Cardiac muscle cell (in vitro differentiated cells and primary cell): ENCODE measurements around the gene BCAS3. TPM values are rescaled to one million over a fixed set of nuclear protein-coding genes. Genes with fewer than 3 reads are reported as not detected.
"Not testable (repeated sequence)": the region's sequence is repeated elsewhere in the genome, so short reads cannot be mapped to it uniquely, and the experiment has no call there.

Experiments
- DNase-seq, 2 donors: peaks; one replicate each; pipeline versions ENCODE4 v3.0.0 to v3.0.0-alpha.2; 2010 to 2017; ENCODE audit warnings: low read depth in 1 of 2, low spot score in 1 of 2
- H3K27ac ChIP-seq: fragments of 200-600 bp; sonication (generic); 2 replicates; pipeline ENCODE4 v1.5.1; 2016
- H3K27me3 ChIP-seq: fragments of 200-600 bp; sonication (generic); 2 replicates; pipeline ENCODE4 v1.6.0; 2016; ENCODE audit warnings: control low read depth
- H3K36me3 ChIP-seq: fragments of 200-600 bp; sonication (generic); 2 replicates; pipeline ENCODE4 v1.5.1; 2016; ENCODE audit warnings: control low read depth
- H3K4me1 ChIP-seq: fragments of 200-600 bp; sonication (generic); 2 replicates; pipeline ENCODE4 v1.8.1; 2017; ENCODE audit warnings: low read depth, mild to moderate bottlenecking, mixed run types
- H3K4me3 ChIP-seq: fragments of 200-600 bp; sonication (generic); 2 replicates; pipeline ENCODE4 v1.5.1; 2016; ENCODE audit warnings: mild to moderate bottlenecking
- H3K9me3 ChIP-seq: fragments of 200-600 bp; sonication (generic); 2 replicates; pipeline ENCODE4 v1.5.1; 2017; ENCODE audit warnings: low read depth, mild to moderate bottlenecking, control low read depth
- polyA plus RNA-seq: library from polyadenylated mRNA; unstranded; fragments of >200 nt; fragmentation: Nextera tagmentation; extraction: Ambion mirVana; gene quantifications from 2 replicates; pipeline ENCODE4 v1.2.1, GENCODE V29; 2016
- total RNA-seq: library from RNA; depleted of rRNA; stranded (reverse); fragments of >200 nt; gene quantifications from 2 replicates; pipeline ENCODE4 v1.2.3, GENCODE V29; 2016
- TF ChIP-seq, protein P1 (sequence below): IDR thresholded peaks from 2 replicates; pipeline ENCODE4 v1.5.1; 2012; ENCODE audit warnings: low read depth, mild to moderate bottlenecking, low read length

The BCAS3 gene
- total and polyA plus RNA-seq, 2 experiments from 2014 or later, result 36.5 to 39.6 TPM

DNA sequence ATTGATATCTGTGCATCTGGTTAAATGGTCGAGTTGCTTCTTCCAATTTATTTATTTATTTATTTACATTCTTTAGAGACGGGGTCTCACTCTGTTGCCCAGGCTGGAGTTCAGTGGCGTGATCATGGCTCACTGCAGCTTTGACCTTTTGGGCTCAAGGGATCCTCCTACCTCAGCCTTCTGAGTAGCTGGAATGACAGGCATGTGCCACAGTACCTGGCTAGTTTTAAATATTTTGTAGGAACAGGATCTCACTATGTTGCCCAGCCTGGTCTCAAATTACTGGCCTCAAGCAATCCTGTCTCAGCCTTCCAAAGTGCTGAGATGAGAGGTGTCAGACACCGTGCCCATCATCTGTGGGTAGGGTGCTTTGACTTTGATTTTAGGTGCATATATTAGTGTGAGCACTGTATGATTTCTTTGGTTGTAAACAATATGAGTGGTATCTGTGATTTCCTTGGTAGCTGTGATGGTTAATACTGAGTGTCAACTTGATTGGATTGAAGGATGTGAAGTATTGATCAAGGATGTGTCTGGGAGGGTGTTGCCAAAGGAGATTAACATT lies 90.2 kb downstream of the BCAS3 start:
- no peaks in the 10 kb centered on the region for H3K4me1 ChIP-seq
- no peaks in the 10 kb centered on the region for H3K27me3 ChIP-seq
- no peak overlapping the region for H3K4me3 ChIP-seq
- TF ChIP-seq, protein P1, sequence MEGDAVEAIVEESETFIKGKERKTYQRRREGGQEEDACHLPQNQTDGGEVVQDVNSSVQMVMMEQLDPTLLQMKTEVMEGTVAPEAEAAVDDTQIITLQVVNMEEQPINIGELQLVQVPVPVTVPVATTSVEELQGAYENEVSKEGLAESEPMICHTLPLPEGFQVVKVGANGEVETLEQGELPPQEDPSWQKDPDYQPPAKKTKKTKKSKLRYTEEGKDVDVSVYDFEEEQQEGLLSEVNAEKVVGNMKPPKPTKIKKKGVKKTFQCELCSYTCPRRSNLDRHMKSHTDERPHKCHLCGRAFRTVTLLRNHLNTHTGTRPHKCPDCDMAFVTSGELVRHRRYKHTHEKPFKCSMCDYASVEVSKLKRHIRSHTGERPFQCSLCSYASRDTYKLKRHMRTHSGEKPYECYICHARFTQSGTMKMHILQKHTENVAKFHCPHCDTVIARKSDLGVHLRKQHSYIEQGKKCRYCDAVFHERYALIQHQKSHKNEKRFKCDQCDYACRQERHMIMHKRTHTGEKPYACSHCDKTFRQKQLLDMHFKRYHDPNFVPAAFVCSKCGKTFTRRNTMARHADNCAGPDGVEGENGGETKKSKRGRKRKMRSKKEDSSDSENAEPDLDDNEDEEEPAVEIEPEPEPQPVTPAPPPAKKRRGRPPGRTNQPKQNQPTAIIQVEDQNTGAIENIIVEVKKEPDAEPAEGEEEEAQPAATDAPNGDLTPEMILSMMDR, result no peak
- H3K27ac ChIP-seq, result no peak overlapping the region
- no peaks in the 10 kb centered on the region for H3K9me3 ChIP-seq
- DNase-seq, result no peak
- no peaks in the 10 kb centered on the region for H3K36me3 ChIP-seq

DNA sequence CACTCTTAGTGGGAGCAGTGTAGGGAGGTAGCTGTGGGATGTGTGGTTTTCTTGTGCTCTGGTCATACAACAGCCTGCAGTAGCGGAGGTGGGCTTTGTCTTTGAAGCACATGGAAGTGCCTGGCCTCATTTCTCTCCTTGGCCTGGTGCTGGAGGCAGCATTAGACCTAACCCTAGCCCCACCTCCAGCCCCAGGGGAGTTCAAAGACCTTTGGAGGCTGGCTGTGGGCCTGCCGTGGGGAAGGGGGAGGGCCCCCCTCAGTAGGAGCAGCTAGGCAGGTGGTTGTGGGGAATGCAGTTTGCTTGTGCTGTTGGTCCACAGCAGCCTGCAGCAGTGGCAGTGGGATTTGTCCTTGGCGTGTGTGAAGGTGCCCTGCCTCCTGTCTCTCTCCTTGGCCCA lies 91.7 kb downstream of the BCAS3 start:
- TF ChIP-seq, protein P1, result no peak
- no peaks in the 10 kb centered on the region for H3K9me3 ChIP-seq
- no peaks in the 10 kb centered on the region for H3K4me1 ChIP-seq

DNA sequence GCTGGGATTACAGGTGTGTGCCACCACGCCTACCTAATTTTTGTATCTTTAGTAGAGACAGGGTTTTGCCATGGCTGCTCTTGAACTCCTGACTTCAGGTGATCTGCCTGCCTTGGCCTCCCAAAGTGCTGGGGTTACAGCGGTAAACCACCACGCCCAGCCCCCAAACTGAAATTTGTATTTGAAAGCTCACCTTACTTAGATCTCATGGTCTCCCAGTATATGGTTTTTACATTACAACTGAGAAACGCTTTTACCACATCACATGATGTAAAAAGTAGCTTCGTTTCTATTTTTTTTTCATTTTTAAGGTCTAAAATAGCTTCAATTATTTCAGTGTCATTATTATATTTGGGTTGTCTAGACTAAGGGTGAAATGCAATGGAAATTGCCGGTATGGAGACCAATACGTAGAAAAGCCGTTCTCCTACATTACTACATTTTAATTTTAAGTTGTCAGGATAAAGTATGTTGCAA lies 93.3 kb downstream of the BCAS3 start:
- H3K4me1 ChIP-seq, result no peaks in the 10 kb centered on the region
- H3K4me3 ChIP-seq, result no peak overlapping the region
- no peaks in the 10 kb centered on the region for H3K36me3 ChIP-seq
- no peaks in the 10 kb centered on the region for H3K9me3 ChIP-seq
- no peak for DNase-seq
- no peak overlapping the region for H3K27ac ChIP-seq
- no peaks in the 10 kb centered on the region for H3K27me3 ChIP-seq
- TF ChIP-seq, protein P1, result no peak

More for the DNA sequence above, 91.7 kb downstream of the BCAS3 start:
- Histone ChIP-seq H3K4me3 (no peak overlapping the region), H3K36me3 (no peaks in the 10 kb centered on the region), H3K27me3 (no peaks in the 10 kb centered on the region), H3K27ac (no peak overlapping the region)
- no peak for DNase-seq

DNA sequence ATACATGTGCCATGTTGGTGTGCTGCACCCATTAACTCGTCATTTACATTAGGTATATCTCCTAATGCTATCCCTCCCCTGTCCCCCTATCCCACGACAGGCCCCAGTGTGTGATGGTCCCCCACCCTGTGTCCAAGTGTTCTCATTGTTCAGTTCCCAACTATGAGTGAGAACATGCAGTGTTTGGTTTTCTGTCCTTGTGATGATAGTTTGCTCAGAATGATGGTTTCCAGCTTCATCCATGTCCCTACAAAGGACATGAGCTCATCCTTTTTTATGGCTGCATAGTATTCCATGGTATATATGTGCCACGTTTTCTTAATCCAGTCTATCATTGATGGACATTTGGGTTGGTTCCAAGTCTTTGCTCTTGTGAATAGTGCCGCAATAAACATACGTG lies 94.0 kb downstream of the BCAS3 start:
- H3K27me3 ChIP-seq, H3K9me3 ChIP-seq, DNase-seq, H3K4me1 ChIP-seq, H3K27ac ChIP-seq, H3K36me3 ChIP-seq, H3K4me3 ChIP-seq: not testable (repeated sequence)

DNA sequence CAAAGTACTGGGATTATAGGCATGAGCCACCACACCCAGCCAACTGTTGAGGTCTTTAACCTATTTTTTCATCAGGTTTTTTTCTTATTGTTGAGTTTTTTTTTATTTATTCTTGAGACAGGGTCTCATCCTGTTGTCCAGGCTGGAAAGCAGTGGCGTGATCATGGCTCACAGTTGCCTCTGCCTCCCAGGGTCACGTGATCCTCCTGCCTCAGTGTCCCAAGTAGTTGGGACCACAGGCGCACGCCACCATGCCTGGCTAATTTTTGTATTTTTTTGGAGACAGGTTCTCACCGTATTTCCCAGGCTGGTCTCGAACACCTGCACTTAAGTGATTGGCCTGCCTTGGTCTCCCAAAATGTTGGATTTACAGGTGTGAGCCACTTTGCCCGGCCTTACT lies 95.9 kb downstream of the BCAS3 start:
- H3K27me3 ChIP-seq, result no peaks in the 10 kb centered on the region
- TF ChIP-seq, protein P1, result no peak
- no peaks in the 10 kb centered on the region for H3K4me1 ChIP-seq
- no peak overlapping the region for H3K4me3 ChIP-seq
- no peak for DNase-seq
- H3K9me3 ChIP-seq, result no peaks in the 10 kb centered on the region
- no peak overlapping the region for H3K27ac ChIP-seq
- H3K36me3 ChIP-seq, result no peaks in the 10 kb centered on the region

DNA sequence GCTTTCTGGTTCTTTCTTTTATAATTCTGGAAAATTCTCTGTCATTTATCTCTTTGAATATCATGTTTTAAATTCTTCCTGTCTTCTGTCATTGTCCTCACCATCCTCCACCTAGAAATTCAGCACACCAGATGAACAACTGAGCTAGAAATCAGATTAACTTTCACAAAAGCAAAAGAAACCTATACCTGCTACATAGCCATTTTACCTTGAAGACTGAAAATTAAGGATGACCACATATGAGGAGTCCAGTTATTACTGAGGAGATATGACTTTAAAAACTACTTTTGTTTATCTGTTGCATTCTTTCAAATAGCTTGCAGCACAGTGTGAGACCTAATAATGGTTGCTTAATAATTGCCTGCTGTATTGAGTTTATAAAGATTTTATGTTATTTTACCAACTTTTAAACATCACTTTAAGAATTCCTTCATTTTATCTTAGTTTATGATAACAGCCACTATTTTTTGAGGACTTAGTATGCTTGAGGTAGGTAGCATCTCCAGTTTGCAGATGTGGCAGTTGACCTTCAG lies 104.3 kb downstream of the BCAS3 start:
- Histone ChIP-seq H3K9me3 (no peaks in the 10 kb centered on the region), H3K27me3 (no peaks in the 10 kb centered on the region), H3K27ac (no peak overlapping the region), H3K36me3 (no peaks in the 10 kb centered on the region), H3K4me3 (no peak overlapping the region), H3K4me1 (no peaks in the 10 kb centered on the region)
- TF ChIP-seq, protein P1, result no peak
- DNase-seq, result no peak
